Lower lobe of right lung (tissue), 2 donors: ENCODE results near the gene FGF14. TPM values are rescaled to one million over a fixed set of nuclear protein-coding genes. Genes with fewer than 3 reads are reported as not detected.

Source experiments
- ATAC-seq, 2 donors: fragments of 200-7000 bp; cut with Tn5 transposase; one replicate each; pipeline ENCODE4 v1.9.1; 2020 to 2022; ENCODE audit warnings: mild to moderate bottlenecking in 2 of 2, moderate library complexity in 2 of 2
- DNase-seq: peaks from one replicate; pipeline ENCODE4 v3.0.0-alpha.2; 2020
- H3K27ac ChIP-seq: fragments of 200-600 bp; one replicate; pipeline ENCODE4 v1.8.0; 2022
- H3K27me3 ChIP-seq: fragments of 200-600 bp; one replicate; pipeline ENCODE4 v1.8.0; 2022; ENCODE audit warnings: low read depth
- H3K36me3 ChIP-seq: fragments of 200-600 bp; one replicate; pipeline ENCODE4 v1.8.0; 2022; ENCODE audit warnings: mild to moderate bottlenecking
- H3K4me1 ChIP-seq: fragments of 200-600 bp; one replicate; pipeline ENCODE4 v1.8.0; 2022
- H3K4me3 ChIP-seq: fragments of 200-600 bp; one replicate; pipeline ENCODE4 v1.8.0; 2022; ENCODE audit warnings: mild to moderate bottlenecking
- H3K9me3 ChIP-seq: fragments of 200-600 bp; one replicate; pipeline ENCODE4 v1.8.0; 2022
- intact Hi-C: fragments of 100-400 bp; cut with DNase I; formaldehyde crosslinking; loops from one replicate; pipeline ENCODE4 v1.11.0; 2022
- total RNA-seq: library from RNA; stranded (reverse); fragmentation: NEBNext Ultra II Directional; extraction: Animal tissue kit (Norgen Biotek cat#: 25700); gene quantifications from one replicate; pipeline ENCODE4 v1.2.1, GENCODE V29; 2021
- TF ChIP-seq, protein P1 (sequence below): fragments of 200-600 bp; IDR thresholded peaks from one replicate; pipeline ENCODE4 v1.8.0; 2022; ENCODE audit warnings: antibody characterized with exemption, mild to moderate bottlenecking
- donor health status: DM: no; HTN: yes; CAD: no; lungs with severe emphysema.

Gene FGF14
- total RNA-seq, 1 donor from 2014 or later, result 5.0 TPM

DNA sequence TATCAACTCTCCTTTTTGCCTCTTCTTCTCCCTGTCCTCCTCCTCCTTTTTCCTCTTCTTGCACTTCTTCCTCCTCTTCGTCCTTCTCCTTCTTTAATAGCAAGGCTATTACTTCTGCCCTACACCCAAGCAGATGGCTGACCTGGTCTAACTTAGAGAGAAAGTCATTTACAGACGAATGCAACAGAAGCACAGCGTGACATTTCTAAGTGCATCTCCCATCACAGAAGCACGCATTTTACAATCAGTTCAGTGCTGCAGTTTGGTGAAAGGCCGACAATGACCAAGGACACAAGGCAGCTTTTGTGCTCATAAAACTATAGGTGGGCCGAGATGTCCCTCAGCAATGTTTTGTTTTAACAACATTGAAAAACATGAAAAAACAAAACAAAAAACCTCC is 231.5 kb downstream of the FGF14 start:
- no peak for ATAC-seq
- intact Hi-C loops, result no loop called here

DNA sequence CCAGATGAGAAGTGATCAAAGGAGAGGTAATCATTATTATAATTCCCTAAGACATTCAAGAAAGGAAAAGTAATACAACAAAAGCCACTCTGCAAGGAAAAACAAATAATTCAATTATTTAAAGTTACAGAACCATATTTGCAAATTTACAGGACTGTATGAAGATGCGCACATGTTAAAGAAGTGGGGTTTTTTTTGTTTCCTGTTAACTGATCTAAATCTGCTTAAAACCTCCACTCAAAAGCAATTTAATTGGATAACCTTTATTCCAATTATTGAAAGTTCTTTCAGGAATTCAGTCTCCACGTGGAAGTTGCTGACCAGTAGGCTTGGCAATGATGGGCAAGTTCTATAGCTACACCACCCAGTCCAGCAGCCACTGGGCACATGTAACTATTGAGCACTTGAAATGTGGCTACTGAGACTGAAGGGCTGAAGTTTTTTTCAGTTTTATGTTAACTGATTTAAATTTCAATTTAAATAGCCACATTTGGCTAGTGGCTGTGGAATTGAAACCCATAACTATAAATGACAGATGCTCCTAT is 232.3 kb downstream of the FGF14 start:
- intact Hi-C loops, result no loop called here
- ATAC-seq, result no peak
- H3K4me1 ChIP-seq, result no peaks in the 10 kb centered on the region

More for the DNA sequence above, 231.5 kb downstream of the FGF14 start:
- peaks cover 4% of the 10 kb centered on the region for H3K9me3 ChIP-seq
- H3K27me3 ChIP-seq, result no peaks in the 10 kb centered on the region
- no peak for DNase-seq
- no peak overlapping the region for H3K4me3 ChIP-seq
- no peaks in the 10 kb centered on the region for H3K4me1 ChIP-seq
- no peaks in the 10 kb centered on the region for H3K36me3 ChIP-seq
- TF ChIP-seq, protein P1, sequence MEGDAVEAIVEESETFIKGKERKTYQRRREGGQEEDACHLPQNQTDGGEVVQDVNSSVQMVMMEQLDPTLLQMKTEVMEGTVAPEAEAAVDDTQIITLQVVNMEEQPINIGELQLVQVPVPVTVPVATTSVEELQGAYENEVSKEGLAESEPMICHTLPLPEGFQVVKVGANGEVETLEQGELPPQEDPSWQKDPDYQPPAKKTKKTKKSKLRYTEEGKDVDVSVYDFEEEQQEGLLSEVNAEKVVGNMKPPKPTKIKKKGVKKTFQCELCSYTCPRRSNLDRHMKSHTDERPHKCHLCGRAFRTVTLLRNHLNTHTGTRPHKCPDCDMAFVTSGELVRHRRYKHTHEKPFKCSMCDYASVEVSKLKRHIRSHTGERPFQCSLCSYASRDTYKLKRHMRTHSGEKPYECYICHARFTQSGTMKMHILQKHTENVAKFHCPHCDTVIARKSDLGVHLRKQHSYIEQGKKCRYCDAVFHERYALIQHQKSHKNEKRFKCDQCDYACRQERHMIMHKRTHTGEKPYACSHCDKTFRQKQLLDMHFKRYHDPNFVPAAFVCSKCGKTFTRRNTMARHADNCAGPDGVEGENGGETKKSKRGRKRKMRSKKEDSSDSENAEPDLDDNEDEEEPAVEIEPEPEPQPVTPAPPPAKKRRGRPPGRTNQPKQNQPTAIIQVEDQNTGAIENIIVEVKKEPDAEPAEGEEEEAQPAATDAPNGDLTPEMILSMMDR, result no peak
- no peak overlapping the region for H3K27ac ChIP-seq

DNA sequence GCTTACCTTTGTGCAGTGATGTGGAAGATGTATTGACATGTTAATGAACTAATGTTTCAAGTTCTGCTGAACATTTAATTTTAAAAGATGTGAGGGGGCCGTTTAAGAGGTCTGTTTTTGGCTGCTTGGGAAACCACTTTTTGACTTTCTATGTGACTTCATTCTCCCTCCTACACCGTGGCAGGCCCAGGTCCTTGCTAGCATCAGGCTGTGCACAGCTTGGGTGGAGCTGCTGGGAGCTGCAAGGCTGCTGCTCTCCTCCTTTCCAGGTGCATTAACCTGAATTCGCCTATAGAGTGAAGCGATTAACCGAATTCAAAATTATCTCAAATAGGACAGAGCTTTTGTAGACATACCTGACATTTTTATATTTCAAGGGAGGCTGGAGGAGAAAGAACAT is 249.1 kb downstream of the FGF14 start:
- Histone ChIP-seq H3K27me3 (no peaks in the 10 kb centered on the region), H3K9me3 (no peaks in the 10 kb centered on the region), H3K27ac (no peak overlapping the region), H3K4me1 (no peaks in the 10 kb centered on the region), H3K36me3 (no peaks in the 10 kb centered on the region), H3K4me3 (no peak overlapping the region)
- intact Hi-C loops, result no loop called here
- ATAC-seq (no peak), DNase-seq (no peak)
- TF ChIP-seq, protein P1, result no peak

More for the DNA sequence above, 232.3 kb downstream of the FGF14 start:
- Histone ChIP-seq H3K27me3 (no peaks in the 10 kb centered on the region), H3K4me3 (no peak overlapping the region), H3K36me3 (no peaks in the 10 kb centered on the region), H3K27ac (no peak overlapping the region), H3K9me3 (no peaks in the 10 kb centered on the region)
- no peak for DNase-seq
- TF ChIP-seq, protein P1, result no peak

DNA sequence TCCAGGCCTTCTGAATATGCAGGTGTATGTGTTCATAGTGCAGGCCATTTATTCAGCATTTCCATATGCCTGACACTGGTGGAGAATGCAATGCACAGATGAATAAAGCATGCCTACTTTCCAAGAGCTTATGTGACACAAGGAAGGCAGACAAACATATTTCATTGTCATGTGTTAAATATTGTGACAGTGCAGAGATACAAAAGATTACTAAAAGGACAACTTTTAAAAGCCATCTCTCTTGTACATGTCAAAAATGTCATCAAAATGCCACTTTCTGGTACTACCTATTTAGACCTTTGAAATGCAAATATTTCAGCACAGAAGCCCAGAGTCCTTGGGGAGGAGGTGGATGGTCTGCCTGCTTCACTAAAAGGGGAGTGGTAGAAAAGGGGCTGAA is 254.5 kb downstream of the FGF14 start:
- ATAC-seq (no peak), DNase-seq (no peak)
- intact Hi-C loops, result no loop called here
- Histone ChIP-seq H3K9me3 (no peaks in the 10 kb centered on the region), H3K4me3 (no peak overlapping the region), H3K4me1 (no peaks in the 10 kb centered on the region), H3K27me3 (no peaks in the 10 kb centered on the region), H3K27ac (no peak overlapping the region), H3K36me3 (no peaks in the 10 kb centered on the region)
- TF ChIP-seq, protein P1, result no peak

DNA sequence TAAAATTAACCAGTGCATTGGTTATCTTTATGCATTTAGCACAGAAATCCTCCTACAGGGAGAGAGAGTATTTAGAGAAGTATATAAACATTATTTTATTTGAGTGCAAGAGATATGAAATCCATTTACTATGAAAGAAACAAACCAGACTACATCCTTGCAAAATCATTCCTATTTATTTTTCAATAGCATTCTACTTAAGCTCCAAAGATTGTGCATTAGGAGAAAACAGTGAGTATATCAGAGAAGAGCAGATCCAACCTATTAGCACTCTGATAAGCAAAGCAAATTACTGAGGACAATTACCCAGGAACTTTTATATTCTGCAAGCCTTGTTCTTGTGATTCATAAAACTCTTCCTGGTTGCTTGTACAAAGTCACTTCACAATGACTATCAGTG is 256.1 kb downstream of the FGF14 start:
- DNase-seq (no peak), ATAC-seq (no peak)
- H3K36me3 ChIP-seq, result no peaks in the 10 kb centered on the region
- no peaks in the 10 kb centered on the region for H3K27me3 ChIP-seq
- no peaks in the 10 kb centered on the region for H3K9me3 ChIP-seq
- intact Hi-C loops, result no loop called here
- H3K4me3 ChIP-seq, result no peak overlapping the region
- TF ChIP-seq, protein P1, result no peak
- no peaks in the 10 kb centered on the region for H3K4me1 ChIP-seq
- H3K27ac ChIP-seq, result no peak overlapping the region

DNA sequence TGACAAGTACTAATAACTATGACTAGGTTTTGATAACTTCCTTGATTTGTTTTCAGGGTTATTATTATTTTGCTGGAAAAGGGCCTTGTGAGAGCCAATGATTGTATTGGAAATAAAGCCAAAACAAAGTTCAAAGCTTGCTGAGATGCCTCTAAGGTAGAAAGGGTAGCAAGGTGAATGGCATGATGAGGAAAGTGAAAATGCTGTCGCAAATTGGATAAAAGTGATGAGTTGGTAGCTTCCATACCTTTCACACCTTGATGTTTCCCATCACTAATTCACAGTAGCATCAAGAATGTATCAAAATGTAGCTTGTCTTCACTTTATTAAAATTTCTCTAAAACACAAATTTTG is 259.4 kb downstream of the FGF14 start:
- Histone ChIP-seq H3K4me3 (no peak overlapping the region), H3K4me1 (no peaks in the 10 kb centered on the region), H3K27me3 (no peaks in the 10 kb centered on the region), H3K36me3 (no peaks in the 10 kb centered on the region), H3K27ac (no peak overlapping the region), H3K9me3 (no peaks in the 10 kb centered on the region)
- TF ChIP-seq, protein P1, result no peak
- DNase-seq, result no peak
- intact Hi-C loops, result no loop called here
- no peak for ATAC-seq
